DMS 273 treated with DMSO at 0.1 percent for 48 hours (cell line): ENCODE measurements around the gene YPEL5.
"Not testable (repeated sequence)": the region's sequence is repeated elsewhere in the genome, so short reads cannot be mapped to it uniquely, and the experiment has no call there.

Experiments used
- DNase-seq: peaks from one replicate; lab custom pipeline; 2025; lab: John Stamatoyannopoulos, UW

YPEL5 gene

DNA sequence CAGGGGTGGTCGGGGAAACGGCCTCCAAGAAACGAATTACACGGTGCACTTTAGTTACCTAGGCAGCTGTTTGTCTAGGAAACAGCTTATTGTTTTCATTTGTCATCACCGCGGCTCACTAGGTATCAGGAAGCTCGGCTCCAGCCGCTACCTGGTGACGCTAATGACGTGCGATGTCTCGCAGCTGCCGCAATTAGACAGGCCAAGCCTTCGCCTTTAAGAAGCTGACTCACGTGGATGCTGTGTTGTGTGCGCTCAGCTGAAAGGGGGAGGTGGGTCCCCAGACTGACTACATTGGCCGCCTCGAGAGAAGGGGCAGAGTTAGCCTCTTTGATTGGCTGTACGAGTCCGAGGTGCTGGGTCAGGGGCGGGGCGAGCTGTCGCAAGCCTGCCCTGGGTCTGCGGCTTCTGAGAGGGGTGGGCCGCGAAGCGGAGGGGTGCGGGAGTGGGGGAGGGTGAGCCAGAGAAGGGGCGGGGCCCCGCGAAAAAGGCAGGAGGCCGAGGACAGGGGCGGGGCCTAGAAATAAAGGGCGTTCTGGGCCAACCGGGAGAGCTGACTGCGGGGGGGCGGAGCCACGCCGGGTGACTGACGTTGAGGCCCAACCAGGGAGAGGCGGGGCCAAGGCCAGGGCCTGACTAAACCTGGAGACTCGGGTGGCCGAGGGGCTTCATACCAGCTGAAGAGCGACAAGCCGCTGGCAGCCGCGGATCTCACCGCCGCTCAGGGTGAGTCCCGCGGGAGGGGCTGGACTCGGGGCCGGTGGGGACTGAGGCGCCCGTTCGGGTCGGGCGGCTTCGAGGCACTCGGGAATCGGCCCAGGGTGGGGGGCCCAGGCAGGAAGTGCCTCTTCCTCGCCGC lies at the start of gene YPEL5:
Gene YPEL5 (plus strand): TSS at position 671 of the 859 bp plus-strand sequence. CDS start 9,645 bp downstream, outside the sequence.
- peak; percentile 98 for DNase-seq

DNA sequence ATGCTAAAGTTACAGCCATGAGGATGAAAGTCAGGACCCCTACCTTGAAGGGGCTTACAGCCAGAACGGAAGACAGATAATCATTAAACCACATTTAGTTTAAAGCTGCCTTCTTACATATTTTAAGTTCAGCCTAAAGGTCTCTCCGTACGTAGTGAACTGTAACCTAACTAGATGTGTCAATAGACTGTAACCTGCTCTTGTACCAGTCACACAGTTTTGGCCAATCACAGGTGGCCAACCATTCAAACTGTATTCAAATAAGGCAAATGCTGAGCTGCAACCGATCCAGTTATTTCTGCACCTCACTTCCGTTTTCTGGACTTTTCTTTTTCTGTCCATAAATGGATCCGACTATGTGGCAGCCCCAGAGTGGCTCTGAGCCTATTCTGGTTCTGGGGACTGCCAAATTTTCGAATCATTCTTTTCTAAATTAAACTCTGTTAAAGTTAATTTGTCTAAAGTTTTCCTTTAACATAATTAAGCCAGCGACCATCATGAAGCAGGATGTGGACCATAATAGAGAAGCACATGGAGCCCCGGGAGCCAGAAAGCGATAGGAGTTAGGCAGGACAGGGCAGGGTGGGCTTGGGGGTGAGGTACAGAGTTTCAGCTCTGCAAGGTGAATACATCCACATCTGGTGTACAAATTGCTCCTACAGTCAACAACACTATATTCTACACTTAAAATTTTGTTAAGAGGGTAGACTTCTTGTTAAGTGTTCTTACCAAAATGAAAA lies 48.4 kb upstream of the YPEL5 start:
- no peak for DNase-seq

- not testable (repeated sequence) for DNase-seq
These were observed 47.4 kb upstream of the YPEL5 start for GRCh38 chr2:30099366-30099765.

- DNase-seq = not testable (repeated sequence)
These were observed 46.1 kb upstream of the YPEL5 start for GRCh38 chr2:30100691-30101090.

GRCh38 chr2:30104307-30104706 lies 42.5 kb upstream of the YPEL5 start:
- no peak for DNase-seq

DNA sequence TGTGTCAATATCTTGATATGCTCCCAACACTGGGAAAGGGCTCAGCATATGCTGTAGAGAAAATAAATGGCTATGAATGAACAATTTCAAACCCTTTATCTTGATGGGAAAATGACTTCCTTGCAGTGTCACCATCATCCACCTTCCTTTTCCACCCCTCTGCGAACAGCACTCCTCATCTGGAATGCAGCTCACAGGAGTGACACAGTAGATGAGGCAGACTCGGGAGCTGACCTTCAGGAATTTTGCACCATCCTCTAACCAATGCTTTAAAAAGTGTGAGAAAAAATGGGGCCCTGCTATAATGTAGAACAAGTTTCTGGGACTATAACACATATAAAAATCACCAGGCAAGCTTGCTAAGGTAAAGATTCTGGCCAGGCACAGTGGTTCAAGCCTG lies 41.3 kb upstream of the YPEL5 start:
- DNase-seq = no peak

DNA sequence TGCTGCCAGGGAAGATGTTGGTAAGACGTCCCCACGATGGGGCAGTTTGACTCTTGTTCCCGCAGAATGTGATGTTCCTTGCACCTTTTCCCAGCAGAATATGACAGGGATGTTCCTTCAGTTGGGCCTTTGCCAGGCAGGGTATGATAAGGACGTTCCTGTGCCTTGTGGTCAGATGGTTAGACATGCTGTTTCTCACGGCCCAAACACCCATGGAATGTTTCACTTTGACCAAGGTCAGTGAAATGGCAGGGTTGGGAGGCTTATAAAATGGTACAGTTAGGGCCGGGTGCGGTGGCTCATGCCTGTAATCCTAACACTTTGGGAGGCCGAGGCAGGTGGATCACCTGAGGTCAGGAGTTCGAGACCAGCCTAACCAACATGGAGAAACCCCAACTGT lies 40.3 kb upstream of the YPEL5 start:
- no peak for DNase-seq

DNA sequence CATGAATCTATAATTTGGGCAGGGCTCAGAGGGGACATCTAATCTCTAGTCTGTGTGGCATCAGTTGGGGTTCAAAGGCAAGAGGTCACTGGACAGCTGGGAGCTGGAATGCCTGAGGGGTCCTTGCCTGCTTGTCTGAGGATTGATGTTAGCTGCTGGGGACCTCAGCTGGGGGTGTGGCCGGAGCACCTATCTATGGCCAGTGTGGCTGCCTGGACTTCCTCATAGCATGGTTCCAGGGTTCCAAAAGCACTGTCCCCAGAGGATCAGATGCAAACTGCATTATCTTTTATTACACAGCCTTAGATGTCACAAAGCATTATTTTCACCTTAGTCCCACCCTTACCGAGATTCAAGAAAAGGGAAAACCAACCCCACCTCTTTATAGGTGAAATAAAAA lies 38.6 kb upstream of the YPEL5 start:
- no peak for DNase-seq

- DNase-seq = no peak
These were observed 38.0 kb upstream of the YPEL5 start for GRCh38 chr2:30108851-30109250.

DNA sequence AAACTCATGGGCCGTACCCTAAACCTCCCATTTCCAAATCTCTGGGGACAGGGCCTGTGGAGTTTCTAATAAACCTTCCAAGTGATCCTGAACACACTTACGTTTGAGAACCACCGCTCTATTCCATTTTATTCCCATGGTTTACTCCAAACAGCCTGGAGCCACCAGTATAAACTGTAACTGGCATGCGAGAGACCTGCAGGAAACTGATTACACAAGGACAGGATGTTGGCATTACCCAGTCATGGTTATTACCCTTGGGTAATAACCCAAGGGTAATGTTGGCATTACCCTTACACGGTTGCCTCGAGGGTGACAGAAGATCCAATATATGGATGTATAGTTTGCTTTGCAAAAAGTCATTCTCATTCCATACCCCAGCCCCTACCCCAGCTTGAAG lies 37.0 kb upstream of the YPEL5 start:
- DNase-seq = no peak

GRCh38 chr2:30110773-30111172 lies 36.0 kb upstream of the YPEL5 start:
- DNase-seq = no peak

DNA sequence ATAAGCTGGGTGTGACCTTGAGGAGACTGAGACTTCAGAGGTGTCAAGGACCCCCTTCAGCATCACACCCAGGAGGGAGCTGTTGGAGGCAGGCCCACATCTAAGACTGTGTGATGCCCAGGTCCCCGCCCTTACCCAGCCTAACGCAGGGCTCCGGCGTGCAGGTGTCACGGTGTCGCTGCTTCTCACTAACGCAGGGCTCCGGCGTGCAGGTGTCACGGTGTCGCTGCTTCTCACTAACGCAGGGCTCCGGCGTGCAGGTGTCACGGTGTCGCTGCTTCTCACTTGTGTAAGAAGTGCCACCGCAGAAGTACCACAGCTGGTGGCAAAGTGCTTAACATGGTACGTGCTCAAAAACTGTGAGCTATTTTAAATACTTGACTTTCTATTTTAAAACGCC lies 35.6 kb upstream of the YPEL5 start:
- not testable (repeated sequence) for DNase-seq

- no peak for DNase-seq
These were observed 34.2 kb upstream of the YPEL5 start for GRCh38 chr2:30112561-30112960.

DNA sequence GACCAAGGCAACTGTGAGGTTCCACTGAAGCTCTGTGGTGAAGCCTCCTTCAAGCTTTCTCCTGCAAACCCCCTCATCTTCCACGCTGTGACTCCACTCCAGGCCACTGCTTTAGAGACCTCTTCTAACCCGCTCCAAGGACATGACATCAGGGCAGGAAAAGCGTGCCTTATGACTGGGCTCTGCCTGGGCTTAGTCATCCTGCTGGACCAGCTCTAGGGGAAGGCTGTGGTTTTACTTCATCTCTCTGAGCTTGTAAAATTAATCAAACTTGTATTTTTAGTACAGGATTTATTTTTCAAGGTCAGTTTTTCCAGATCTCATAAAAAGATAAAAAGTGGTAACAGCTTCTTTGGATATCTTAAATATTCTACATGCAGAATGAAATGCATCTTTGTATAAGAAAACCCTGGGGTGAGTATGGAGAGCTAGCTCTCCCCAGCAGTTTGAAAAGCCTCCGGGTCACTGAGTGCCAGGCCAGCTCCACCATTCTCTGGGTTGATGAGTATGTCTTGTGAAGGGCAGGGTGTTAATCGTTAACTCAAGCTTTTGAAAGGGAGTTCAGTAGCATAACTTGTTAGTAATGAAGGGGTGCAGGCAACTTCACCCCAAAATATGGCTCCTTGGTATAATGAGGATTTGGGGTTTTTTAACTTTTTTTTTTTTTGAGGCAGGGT lies 33.1 kb upstream of the YPEL5 start:
- no peak for DNase-seq

DNA sequence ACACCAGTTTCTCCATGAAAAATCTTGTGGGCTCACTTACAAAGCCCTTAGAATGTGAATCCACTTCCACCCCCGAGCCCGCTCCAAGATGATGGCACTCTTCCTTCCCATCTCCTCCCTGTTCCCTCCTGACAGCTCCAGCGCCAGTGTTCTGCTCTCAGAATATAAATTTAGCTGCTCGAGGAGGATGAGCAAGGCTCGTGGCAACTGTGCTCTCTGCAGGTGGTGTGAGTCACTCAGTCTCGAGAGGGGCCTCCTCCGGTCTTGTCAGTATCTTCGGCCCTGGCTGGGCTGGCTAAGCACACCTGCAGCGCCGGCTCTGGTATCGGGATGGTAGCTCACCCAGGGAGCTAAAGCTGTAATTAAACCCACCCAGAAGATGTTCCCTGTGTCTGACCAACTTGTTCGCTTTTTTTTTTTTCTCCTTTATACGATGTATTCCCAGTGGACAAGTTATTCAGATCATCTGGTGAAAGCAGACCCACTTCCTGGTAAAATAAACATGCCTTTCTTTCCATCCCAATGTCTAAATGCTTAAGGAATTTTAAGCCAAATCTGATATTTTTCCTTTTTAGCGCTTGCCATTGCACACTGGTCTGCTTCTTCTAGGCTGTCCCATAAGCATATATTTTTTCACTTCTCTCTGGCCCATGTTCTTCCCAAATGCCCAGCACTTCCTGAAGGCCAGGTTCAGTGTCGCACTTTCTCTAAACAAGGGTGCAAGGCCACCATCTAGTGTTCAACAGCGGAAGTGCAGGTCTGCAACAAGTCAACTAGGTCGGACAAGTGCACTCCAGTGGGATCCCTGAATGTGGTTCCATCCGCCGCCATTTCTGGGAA lies 31.4 kb upstream of the YPEL5 start:
- peak; percentile 12 for DNase-seq

- no peak for DNase-seq
These were observed 30.9 kb upstream of the YPEL5 start for GRCh38 chr2:30115981-30116285.

GRCh38 chr2:30122362-30122761 lies 24.4 kb upstream of the YPEL5 start:
- no peak for DNase-seq

- DNase-seq = no peak
These were observed 19.6 kb upstream of the YPEL5 start for GRCh38 chr2:30127016-30127893.

DNA sequence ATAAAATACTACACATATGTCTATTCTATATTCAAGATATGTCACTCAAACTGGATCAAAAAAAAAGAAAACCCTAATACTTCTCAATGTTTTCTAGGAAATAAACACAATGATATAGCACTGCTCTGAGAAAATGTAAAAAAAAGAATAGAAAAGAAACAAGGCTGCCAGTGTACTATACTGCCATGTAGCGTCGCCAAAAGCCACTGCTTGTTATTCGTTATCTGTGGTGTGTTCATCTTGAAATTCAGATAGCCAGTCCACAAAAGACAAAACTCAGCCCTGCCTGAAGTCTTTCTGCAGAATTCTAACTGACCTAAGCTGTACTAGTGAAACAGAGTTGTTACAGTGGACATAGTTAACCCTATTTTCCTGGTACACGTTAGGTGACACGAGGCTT lies 12.2 kb upstream of the YPEL5 start:
- no peak for DNase-seq

DNA sequence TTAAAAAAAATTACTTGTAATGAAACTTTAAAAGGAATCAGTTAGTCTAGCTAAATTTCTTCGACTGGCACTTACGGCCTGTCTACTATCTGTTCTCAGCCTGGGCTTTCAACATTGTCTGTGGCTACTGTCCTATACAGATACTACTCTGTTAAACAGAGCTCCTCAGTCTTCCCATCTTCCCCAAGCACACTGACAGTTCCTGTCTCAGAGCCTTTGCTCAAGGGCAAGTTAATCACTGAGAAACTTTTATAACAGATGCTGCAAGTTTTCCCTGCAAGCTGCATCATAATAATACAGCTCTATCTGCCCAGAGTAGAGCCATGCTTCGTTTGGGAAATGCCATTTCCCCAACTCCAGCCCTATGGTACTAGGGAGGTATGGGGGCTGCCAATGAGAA lies 11.3 kb upstream of the YPEL5 start:
- DNase-seq = no peak
